Measurements from ENCODE around the gene ATP5F1D. TPM values are rescaled to one million over a fixed set of nuclear protein-coding genes. Genes with fewer than 3 reads are reported as not detected.

Gene ATP5F1D
- total and polyA plus RNA-seq, 2 of the 13 experiments (the other 11 are each of a cell fraction or from before 2014, with no cell fraction given) = 39.4 to 78.7 TPM

DNA sequence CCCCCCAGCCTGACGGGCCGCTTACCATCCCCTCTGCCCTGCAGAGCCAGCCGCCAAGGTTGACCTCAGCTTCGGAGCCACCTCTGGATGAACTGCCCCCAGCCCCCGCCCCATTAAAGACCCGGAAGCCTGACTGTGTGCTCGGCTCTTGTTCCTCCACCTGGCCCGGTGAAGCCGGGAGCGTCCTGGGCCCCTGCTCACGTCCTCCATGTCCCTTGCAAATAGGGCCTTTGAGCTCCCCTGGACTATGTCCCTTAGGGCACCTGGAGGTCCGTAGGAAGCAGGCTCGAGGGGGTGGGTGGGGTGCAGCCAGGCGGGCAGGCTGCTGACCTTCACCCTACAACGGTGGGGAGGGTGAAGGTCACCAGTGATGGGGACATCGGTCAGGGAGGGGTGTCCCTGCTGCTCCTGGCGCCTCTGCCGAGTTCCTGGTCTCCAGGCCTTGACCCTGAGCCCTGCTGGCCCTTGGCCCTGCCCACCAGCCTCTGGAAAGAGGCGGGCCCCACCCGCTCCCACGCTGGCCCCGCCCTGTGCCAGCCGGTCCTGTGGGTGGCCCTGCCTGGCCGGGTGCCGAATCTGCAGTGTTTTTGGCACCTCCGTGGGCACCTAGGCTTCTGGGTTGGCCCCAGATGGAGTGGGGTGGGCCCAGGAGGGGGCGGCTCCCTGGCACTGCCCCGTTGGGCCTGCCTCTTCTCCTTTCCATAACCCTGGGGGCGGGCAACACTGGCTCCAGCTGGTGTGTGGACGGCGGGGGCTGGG lies 3.3 kb downstream of the ATP5F1D start (continued):
- TF ChIP-seq, protein P1, sequence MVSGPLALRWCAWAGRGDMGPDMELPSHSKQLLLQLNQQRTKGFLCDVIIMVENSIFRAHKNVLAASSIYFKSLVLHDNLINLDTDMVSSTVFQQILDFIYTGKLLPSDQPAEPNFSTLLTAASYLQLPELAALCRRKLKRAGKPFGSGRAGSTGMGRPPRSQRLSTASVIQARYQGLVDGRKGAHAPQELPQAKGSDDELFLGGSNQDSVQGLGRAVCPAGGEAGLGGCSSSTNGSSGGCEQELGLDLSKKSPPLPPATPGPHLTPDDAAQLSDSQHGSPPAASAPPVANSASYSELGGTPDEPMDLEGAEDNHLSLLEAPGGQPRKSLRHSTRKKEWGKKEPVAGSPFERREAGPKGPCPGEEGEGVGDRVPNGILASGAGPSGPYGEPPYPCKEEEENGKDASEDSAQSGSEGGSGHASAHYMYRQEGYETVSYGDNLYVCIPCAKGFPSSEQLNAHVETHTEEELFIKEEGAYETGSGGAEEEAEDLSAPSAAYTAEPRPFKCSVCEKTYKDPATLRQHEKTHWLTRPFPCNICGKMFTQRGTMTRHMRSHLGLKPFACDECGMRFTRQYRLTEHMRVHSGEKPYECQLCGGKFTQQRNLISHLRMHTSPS (CRISPR knock-in tag; IDR thresholded peaks at IDR 0.05; ENCODE audit: low read depth) = peak; percentile 89
- TF ChIP-seq NR3C1 (CRISPR knock-in tag; IDR thresholded peaks at IDR 0.05) = no peak
- peak; percentile 34 for TF ChIP-seq HNRNPLL (IDR thresholded peaks at IDR 0.05; ENCODE audit: low read depth, low read length, poor library complexity, severe bottlenecking)
- TF ChIP-seq, protein P2, sequence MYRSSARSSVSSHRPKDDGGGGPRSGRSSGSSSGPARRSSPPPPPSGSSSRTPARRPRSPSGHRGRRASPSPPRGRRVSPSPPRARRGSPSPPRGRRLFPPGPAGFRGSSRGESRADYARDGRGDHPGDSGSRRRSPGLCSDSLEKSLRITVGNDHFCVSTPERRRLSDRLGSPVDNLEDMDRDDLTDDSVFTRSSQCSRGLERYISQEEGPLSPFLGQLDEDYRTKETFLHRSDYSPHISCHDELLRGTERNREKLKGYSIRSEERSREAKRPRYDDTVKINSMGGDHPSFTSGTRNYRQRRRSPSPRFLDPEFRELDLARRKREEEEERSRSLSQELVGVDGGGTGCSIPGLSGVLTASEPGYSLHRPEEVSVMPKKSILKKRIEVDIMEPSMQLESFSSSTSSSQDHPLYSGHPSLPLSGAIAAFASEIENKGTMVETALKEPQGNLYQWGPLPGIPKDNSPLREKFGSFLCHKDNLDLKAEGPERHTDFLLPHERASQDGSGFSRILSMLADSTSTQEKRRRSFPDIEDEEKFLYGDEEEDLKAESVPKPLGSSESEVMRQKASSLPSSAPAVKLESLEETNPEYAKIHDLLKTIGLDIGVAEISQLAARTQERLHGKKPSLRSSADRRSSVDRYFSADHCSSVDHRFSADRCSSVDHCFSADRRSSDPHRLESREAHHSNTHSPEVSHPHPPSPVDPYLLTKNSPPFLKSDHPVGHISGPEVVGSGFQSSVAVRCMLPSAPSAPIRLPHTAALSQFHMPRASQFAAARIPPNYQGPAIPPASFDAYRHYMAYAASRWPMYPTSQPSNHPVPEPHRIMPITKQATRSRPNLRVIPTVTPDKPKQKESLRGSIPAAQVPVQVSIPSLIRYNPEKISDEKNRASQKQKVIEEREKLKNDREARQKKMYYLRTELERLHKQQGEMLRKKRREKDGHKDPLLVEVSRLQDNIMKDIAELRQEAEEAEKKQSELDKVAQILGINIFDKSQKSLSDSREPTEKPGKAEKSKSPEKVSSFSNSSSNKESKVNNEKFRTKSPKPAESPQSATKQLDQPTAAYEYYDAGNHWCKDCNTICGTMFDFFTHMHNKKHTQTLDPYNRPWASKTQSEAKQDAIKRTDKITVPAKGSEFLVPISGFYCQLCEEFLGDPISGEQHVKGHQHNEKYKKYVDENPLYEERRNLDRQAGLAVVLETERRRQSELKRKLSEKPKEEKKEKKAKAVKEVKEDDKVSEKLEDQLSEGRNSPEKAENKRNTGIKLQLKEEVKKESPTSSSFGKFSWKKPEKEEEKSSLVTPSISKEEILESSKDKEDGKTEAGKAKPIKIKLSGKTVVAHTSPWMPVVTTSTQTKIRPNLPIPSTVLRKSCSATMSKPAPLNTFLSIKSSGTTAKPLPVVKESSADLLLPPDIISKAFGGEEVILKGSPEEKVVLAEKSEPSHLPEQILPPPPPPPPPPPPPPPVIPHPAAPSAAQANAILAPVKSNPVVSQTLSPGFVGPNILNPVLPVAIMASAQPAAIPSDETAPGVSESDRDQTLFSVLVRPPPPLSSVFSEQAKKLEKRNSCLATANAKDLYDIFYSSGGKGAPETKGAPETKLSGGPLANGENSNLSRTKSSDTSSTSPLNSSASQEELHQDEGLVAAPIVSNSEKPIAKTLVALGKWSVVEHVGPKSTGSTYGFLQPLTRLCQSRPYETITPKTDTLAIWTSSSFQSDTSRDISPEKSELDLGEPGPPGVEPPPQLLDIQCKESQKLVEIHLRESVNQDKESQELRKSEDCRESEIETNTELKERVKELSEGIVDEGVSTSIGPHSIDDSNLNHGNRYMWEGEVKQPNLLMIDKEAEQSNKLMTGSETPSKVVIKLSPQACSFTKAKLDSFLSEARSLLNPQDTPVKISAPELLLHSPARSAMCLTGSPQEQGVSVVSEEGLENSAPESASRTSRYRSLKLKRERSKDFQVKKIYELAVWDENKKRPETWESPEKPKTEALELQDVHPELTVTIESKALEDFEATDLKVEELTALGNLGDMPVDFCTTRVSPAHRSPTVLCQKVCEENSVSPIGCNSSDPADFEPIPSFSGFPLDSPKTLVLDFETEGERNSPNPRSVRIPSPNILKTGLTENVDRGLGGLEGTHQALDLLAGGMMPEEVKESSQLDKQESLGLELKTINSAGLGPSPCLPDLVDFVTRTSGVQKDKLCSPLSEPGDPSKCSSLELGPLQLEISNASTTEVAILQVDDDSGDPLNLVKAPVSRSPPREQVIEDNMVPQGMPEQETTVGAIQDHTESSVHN (CRISPR knock-in tag; IDR thresholded peaks at IDR 0.05) = no peak; the same call in 1 of the 2 replicates
- TF ChIP-seq RARA (CRISPR knock-in tag; IDR thresholded peaks at IDR 0.05) = peak; percentile 99
- TF ChIP-seq ZNF543 (CRISPR knock-in tag; IDR thresholded peaks at IDR 0.05) = peak; percentile 68; the same call in 1 of the 2 replicates
- TF ChIP-seq, protein P3, sequence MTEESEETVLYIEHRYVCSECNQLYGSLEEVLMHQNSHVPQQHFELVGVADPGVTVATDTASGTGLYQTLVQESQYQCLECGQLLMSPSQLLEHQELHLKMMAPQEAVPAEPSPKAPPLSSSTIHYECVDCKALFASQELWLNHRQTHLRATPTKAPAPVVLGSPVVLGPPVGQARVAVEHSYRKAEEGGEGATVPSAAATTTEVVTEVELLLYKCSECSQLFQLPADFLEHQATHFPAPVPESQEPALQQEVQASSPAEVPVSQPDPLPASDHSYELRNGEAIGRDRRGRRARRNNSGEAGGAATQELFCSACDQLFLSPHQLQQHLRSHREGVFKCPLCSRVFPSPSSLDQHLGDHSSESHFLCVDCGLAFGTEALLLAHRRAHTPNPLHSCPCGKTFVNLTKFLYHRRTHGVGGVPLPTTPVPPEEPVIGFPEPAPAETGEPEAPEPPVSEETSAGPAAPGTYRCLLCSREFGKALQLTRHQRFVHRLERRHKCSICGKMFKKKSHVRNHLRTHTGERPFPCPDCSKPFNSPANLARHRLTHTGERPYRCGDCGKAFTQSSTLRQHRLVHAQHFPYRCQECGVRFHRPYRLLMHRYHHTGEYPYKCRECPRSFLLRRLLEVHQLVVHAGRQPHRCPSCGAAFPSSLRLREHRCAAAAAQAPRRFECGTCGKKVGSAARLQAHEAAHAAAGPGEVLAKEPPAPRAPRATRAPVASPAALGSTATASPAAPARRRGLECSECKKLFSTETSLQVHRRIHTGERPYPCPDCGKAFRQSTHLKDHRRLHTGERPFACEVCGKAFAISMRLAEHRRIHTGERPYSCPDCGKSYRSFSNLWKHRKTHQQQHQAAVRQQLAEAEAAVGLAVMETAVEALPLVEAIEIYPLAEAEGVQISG (CRISPR knock-in tag; IDR thresholded peaks at IDR 0.05) = peak; percentile 85
- peak; percentile 99 for TF ChIP-seq HIVEP1 (CRISPR knock-in tag; IDR thresholded peaks at IDR 0.05)
- peak; percentile 86; the same call in 1 of the 2 replicates for TF ChIP-seq ERF (CRISPR knock-in tag; IDR thresholded peaks at IDR 0.05)
- 0 out of 2 replicates have a peak, but pooled peaks have one; percentile 17 for TF ChIP-seq ISX (CRISPR knock-in tag; conservative IDR thresholded peaks at IDR 0.05)
- TF ChIP-seq, protein P4, sequence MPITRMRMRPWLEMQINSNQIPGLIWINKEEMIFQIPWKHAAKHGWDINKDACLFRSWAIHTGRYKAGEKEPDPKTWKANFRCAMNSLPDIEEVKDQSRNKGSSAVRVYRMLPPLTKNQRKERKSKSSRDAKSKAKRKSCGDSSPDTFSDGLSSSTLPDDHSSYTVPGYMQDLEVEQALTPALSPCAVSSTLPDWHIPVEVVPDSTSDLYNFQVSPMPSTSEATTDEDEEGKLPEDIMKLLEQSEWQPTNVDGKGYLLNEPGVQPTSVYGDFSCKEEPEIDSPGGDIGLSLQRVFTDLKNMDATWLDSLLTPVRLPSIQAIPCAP (CRISPR knock-in tag; IDR thresholded peaks at IDR 0.05; ENCODE audit: low read depth) = 0 out of 2 replicates have a peak, but pooled peaks have one; percentile 50
- 0 out of 2 replicates have a peak, but pooled peaks have one; percentile 27 for TF ChIP-seq ZBTB20 (CRISPR knock-in tag; IDR thresholded peaks at IDR 0.05; ENCODE audit: borderline replicate concordance, low read depth)
- peak; percentile 83; the same call in 1 of the 2 replicates for TF ChIP-seq ZBTB7A (CRISPR knock-in tag; IDR thresholded peaks at IDR 0.05)
- TF ChIP-seq DR1 (CRISPR knock-in tag; IDR thresholded peaks at IDR 0.05) = peak; percentile 44; the same call in 1 of the 2 replicates
- TF ChIP-seq ZNF879 (CRISPR knock-in tag; IDR thresholded peaks at IDR 0.05) = 0 out of 2 replicates have a peak, but pooled peaks have one; percentile 26

Measured in HepG2 (cell line).